GM12892 (cell line): ENCODE data around the gene CNTNAP2.

Experiments
- POLR2A ChIP-seq: IDR thresholded peaks from 2 replicates; pipeline ENCODE4 v1.6.1; 2011; ENCODE audit warnings: low read depth, low read length, control low read depth
- POLR2AphosphoS5 ChIP-seq: IDR thresholded peaks from 2 replicates; pipeline ENCODE4 v1.6.1; 2011; ENCODE audit warnings: low read depth, low read length, control low read depth

GRCh38 chr7:147332988-147333387, 1216.4 kb downstream of the CNTNAP2 start:
- TF ChIP-seq POLR2AphosphoS5 (no peak), POLR2A (no peak)
